Superior temporal gyrus (tissue), 1 donor: ENCODE results near the gene LEKR1.
"Not testable (repeated sequence)": the region's sequence is repeated elsewhere in the genome, so short reads cannot be mapped to it uniquely, and the experiment has no call there.

Experiments used
- DNase-seq: peaks from one replicate; pipeline ENCODE4 v3.0.0-alpha.2; 2016; ENCODE audit errors: extremely low spot score

LEKR1 gene

DNA sequence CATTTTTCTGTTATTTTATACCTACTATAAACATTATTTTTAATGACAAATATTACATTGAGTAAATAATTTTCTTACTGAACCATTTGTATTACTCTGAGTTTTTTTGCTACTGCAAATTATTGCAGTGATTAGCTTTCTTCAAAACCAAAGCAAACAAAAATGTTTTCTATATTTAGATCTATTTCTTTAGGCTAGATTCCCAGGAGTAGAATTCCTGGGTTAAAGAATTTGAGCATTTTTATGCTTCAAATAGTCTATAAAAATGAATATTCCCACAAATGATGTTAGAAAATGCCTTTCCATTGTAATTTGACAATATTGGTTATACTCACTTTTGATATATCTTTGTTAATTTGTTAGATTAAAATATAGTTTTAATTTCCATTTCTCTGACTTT is 76.8 kb downstream of the LEKR1 start:
- no peak for DNase-seq

DNA sequence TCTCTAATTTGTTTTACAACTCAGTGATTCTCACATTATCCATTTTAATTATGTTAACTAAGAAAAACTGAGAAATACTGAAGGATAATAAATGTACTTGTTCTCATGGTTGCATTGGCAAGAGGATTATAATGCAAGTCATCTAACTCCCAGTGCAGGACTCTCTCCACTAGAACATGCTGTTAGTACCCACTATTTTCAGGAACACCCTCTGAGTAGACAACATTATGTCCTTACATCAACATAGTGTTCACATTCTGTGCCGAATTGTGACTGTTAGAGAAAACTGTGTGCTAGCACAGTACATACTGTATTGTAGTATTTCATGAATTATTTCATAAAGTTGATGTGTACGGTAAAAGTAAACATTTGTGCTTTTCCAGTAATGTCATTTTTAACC is 80.1 kb downstream of the LEKR1 start:
- no peak for DNase-seq

- DNase-seq = no peak
These were observed 82.2 kb downstream of the LEKR1 start for GRCh38 chr3:156908398-156908797.

DNA sequence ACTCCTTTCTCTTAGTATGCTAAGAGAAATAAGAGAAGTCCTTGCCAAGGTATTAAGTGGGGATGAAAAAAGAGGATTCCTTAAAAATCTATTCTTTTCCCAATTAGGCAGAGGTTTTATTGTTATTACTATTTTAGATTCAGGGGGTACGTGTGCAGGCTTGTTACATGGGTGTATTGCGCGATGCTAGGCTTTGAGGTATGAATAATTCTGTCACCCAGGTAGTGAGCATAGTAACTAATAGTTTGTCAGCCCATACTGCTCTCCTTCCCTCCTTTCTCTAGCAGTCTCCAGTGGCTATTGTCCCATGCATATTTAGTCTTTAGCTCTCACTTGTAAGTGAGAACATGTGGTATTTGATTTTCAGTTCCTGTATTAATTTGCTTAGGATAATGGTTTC is 83.9 kb downstream of the LEKR1 start:
- no peak for DNase-seq

- DNase-seq = not testable (repeated sequence)
These were observed 84.7 kb downstream of the LEKR1 start for GRCh38 chr3:156910831-156911230.

- not testable (repeated sequence) for DNase-seq
These were observed 88.1 kb downstream of the LEKR1 start for GRCh38 chr3:156914300-156914699.

- DNase-seq = no peak
These were observed 89.2 kb downstream of the LEKR1 start for GRCh38 chr3:156915372-156915771.

- DNase-seq = no peak
These were observed 92.6 kb downstream of the LEKR1 start for GRCh38 chr3:156918746-156919145.

- no peak for DNase-seq
These were observed 93.7 kb downstream of the LEKR1 start for GRCh38 chr3:156919818-156920217.

DNA sequence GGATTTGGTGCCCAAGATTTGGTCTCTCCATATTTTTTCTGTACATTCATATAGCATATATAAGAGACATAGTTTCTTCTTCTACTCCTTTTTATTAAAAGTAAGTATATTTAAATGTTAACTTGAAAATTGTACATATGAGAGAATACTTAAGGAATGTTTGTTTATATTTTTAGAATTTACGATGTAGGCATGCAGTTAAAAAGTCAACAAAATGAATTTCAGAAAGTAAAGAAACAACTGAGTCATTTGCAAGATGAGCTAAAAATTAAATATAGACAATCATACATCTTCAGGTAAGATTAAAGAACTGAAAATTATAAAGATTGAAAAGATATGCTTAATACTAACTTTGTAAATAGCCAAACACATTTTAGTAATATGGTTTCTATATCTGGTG is 94.2 kb downstream of the LEKR1 start:
- no peak for DNase-seq

GRCh38 chr3:156923349-156923748 is 97.2 kb downstream of the LEKR1 start:
- DNase-seq = no peak

- no peak for DNase-seq
These were observed 112.6 kb downstream of the LEKR1 start for GRCh38 chr3:156938724-156939123.

GRCh38 chr3:156939315-156939714 is 113.2 kb downstream of the LEKR1 start:
- no peak for DNase-seq

DNA sequence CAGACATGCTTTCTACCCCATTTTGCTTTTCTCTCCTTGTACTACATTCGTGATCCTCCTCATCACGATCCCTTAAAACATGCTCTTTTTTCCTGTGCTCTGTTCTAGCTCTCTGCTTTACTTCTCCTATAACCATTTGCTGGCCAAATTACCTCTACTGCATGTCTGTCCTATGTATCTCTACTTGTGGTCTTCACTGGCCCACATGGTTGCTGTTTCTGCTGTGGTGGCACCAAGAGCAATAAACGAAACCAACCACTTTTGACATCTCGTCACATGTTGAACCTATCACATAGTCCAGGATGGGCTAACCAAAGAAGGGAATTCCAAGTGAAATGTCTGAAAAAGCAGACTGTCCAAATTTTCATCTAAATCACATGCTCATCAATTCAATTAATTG is 115.2 kb downstream of the LEKR1 start:
- no peak for DNase-seq

DNA sequence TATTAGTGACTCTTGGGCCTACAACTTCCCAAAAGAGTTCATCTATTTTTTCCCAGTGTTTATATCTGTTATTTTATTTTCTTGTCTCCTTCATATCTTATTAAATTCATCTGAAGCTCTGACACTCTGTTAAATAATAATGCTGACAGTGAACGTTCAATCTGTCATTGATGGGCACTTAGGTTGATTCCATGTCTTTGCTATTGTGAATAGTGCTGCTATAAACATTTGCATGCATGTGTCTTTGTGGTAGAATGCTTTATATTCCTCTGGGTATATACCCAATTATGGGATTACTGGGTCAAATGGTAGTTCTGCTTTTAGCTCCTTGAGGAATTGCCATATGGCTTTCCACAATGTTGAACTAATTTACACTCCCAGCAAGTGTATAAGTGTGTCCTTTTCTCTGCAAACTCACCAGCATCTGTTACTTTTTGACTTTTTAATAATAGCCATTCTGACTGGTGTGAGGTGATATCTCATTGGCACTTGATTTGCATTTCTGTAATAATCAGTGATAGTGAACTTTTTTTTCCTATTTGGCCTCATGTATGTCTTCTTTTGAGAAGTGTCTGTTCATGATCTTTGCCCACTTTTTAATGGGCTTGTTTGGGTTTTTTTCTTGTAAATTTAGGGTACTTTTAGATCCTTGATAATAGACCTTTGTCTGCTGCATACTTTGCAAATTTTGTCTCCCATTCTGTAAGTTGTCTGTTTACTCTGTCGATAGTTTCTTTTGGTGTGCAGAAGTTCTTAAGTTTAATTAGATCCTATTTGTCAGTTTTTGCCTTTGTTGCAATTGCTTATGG is 122.5 kb downstream of the LEKR1 start:
- no peak for DNase-seq

GRCh38 chr3:156952011-156952410 is 125.9 kb downstream of the LEKR1 start:
- no peak for DNase-seq

DNA sequence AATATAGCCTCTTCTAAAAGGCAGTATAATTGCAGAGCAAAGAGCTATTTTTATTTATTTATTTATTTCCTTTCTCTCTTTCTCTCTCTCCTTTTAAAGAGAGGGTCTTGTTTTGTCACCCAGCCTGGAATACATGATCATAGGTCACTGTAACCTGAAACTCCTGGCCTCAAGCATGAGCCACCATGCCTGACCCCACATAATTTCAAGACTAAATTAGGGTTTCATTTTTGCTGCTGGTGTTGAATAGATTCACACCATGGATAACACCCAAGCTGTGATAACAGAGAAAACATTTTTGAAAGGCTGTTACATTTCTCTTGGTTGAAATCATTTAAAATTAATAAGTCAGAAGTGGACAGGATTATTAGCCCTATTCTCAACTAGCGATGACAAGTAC is 131.6 kb downstream of the LEKR1 start:
- DNase-seq = no peak

- no peak for DNase-seq
These were observed 136.9 kb downstream of the LEKR1 start for GRCh38 chr3:156963096-156963495.

DNA sequence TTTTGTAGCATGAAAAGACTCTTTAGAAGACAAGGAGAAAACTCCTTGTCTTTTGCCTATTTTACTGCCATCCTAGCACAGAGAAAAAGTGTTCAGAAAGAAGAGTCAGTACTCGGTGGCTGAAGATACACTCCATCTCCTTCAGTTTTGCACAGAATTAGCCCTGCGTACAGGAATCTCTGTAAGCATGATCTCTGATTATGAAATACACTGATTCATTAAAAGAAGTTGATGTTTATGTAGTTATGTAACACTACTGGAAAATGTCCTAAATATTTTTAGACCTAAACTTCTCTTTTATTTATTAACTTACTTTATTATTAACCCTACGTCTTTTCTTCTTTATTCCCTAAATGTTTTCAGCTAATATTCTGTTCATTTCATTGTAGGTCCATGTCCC is 138.4 kb downstream of the LEKR1 start:
- DNase-seq = no peak

DNA sequence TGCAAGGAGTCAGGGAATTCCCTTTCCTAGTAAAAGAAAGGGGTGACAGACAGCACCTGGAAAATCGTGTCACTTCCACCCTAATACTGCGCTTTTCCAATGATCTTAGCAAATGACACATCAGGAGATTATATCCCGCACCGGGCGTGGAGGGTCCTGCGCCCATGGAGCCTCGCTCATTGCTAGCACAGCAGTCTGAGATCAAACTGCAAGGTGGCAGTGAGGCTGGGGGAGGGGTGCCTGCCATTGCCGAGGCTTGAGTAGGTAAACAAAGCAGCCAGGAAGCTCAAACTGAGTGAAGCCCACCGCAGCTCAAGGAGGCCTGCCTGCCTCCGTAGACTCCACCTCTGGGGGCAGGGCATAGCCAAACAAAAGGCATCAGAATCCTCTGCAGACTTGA is 140.2 kb downstream of the LEKR1 start:
- DNase-seq = not testable (repeated sequence)

DNA sequence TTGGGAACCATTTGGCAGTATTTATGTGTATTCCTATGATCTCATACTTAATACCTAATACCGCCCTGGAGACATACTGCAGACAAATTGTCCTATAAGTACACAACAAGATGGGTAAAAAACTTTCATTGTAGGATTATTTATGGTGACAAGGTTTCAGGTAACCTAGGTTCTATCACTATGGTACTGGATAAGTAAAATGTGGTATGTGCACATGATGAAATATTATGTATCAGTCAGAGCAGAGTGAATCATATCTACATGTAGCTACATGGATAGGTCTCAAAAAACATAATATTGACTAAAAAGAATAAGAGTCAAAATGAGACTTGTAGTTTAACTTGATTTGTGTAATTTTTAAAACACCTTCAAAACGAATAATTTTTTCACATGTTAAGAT is 147.8 kb downstream of the LEKR1 start:
- DNase-seq = no peak

GRCh38 chr3:156974931-156975330 is 148.8 kb downstream of the LEKR1 start:
- no peak for DNase-seq

GRCh38 chr3:156975721-156976120 is 149.6 kb downstream of the LEKR1 start:
- DNase-seq = no peak

DNA sequence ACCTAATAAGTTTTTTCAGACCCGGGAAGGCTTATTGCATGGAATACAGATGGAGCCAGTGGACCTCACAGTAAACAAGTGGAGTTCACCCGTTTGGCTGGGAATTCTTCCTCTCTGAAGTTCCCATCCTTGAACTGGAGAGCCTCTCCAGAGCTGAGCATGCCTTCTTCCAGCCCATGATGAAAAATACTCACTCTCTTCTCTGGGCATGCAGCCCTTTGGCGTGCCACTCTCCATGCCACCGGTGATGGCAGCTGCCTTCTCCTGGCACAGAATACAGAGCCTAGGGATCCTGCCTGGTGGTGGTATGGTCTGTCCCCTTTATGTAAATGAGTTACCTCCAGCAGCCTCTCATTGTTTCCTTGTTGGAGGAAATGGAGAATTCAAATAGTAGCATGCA is 150.8 kb downstream of the LEKR1 start:
- no peak for DNase-seq
